ENCODE data around the gene SYT1.

The SYT1 gene

DNA sequence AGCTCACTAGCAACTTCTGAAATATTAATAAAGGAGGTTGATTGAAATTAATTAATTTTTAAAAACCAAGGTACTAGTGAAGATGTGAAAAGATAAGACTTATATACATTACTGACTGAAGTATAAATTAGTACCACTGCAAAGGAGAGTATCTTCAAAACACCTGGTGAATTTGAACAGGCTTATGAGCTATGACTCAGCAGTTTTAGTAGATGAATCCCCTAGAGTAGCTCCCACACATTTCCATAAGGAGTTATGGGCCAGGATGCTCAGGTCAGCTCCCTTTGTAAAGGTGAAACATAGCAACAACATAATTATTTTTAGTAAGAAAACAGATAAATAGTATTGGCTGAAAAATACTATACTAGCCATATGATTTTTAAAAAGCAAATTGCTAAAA lies 218.6 kb downstream of the SYT1 start:
- no peak overlapping the region for H3K4me3 ChIP-seq (ENCODE audit: low read depth, low read length)
- TF ChIP-seq, protein P1, sequence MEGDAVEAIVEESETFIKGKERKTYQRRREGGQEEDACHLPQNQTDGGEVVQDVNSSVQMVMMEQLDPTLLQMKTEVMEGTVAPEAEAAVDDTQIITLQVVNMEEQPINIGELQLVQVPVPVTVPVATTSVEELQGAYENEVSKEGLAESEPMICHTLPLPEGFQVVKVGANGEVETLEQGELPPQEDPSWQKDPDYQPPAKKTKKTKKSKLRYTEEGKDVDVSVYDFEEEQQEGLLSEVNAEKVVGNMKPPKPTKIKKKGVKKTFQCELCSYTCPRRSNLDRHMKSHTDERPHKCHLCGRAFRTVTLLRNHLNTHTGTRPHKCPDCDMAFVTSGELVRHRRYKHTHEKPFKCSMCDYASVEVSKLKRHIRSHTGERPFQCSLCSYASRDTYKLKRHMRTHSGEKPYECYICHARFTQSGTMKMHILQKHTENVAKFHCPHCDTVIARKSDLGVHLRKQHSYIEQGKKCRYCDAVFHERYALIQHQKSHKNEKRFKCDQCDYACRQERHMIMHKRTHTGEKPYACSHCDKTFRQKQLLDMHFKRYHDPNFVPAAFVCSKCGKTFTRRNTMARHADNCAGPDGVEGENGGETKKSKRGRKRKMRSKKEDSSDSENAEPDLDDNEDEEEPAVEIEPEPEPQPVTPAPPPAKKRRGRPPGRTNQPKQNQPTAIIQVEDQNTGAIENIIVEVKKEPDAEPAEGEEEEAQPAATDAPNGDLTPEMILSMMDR (IDR thresholded peaks at IDR 0.05; ENCODE audit: control insufficient read depth, extremely low read depth, insufficient read depth): no peak
- no peak for DNase-seq (ENCODE audit: low read depth)

DNA sequence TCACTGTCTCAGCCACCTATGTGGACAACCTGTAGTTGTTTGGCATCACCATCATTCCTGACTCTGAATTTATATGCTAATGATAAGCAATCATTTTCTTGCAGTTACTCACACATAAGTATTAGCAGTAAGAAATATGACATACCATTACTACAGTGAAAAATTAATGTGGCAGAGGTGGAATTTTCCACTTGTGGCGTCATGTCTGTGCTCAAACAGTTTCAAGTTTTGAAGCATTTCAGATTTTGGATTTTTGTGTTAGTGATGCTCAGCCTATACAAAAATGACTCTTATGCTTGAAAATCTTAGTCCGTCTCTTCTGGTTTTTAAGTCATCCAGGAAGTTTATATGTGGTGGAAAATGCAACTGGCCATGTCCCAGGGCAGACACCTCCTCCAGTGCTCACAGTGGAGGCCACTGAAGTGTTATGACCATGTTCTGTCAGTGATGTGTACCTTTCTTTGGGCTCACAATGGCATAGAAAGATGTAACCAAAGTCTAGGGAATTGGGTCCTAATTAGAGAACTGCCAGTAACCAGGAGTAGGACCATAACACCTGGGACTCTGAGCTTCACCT lies 220.6 kb downstream of the SYT1 start:
- DNase-seq (ENCODE audit: low read depth): no peak
- H3K4me3 ChIP-seq (ENCODE audit: low read depth, low read length): no peak overlapping the region
- TF ChIP-seq, protein P1 (IDR thresholded peaks at IDR 0.05; ENCODE audit: control insufficient read depth, extremely low read depth, insufficient read depth): no peak

GRCh38 chr12:79086541-79087296 lies 222.1 kb downstream of the SYT1 start:
- DNase-seq (ENCODE audit: low read depth): no peak
- H3K4me3 ChIP-seq (ENCODE audit: low read depth, low read length): no peak overlapping the region
- TF ChIP-seq, protein P1 (IDR thresholded peaks at IDR 0.05; ENCODE audit: control insufficient read depth, extremely low read depth, insufficient read depth): no peak

DNA sequence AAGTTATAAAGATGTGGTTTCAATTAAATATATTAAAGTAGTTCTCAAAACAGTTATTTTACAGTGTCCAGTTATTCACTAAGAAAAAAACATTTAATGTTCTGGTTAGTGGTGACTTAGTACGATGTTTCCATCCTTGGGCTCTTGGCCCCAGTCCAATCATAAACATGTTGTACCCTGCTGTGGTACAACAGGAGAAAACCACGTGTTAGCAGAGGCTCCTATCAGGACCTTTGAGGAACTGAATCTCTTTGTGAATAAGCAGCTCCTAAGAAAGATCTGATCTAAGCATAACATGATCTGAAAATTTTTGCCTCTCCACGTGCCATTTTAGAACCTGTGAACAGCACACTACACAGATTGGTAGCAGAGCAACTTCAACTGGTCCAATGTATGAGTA lies 234.0 kb downstream of the SYT1 start:
- TF ChIP-seq, protein P1 (IDR thresholded peaks at IDR 0.05; ENCODE audit: control insufficient read depth, extremely low read depth, insufficient read depth): no peak
- DNase-seq (ENCODE audit: low read depth): no peak

GRCh38 chr12:79108962-79109361 lies 244.4 kb downstream of the SYT1 start:
- TF ChIP-seq, protein P1 (IDR thresholded peaks at IDR 0.05; ENCODE audit: control insufficient read depth, extremely low read depth, insufficient read depth): no peak
- DNase-seq (ENCODE audit: low read depth): no peak
- H3K4me3 ChIP-seq (ENCODE audit: low read depth, low read length): no peak overlapping the region

More for the DNA sequence above, 234.0 kb downstream of the SYT1 start:
- H3K4me3 ChIP-seq (ENCODE audit: low read depth, low read length): no peak overlapping the region

DNA sequence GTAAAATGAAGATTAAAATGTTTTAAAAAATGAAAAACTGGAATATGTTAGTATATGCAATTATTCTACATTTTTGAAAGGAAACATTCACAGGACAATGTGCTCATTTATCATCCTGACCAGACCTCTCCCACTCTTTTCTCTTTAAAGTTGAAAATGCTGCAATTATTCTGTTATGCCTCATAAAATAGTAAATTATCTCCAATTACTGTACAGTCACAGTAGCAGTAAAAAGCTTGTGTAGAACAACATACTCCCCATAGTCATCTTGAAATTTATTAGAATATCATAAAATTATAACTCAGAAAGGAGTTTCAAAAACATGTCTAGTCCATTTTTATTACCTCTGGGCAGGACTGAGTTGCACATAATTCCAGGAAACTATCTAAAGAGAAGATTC lies 250.3 kb downstream of the SYT1 start:
- DNase-seq (ENCODE audit: low read depth): no peak
- no peak overlapping the region for H3K4me3 ChIP-seq (ENCODE audit: low read depth, low read length)
- TF ChIP-seq, protein P1 (IDR thresholded peaks at IDR 0.05; ENCODE audit: control insufficient read depth, extremely low read depth, insufficient read depth): no peak
